Measurements from ENCODE around the gene MED9.

The MED9 gene

DNA sequence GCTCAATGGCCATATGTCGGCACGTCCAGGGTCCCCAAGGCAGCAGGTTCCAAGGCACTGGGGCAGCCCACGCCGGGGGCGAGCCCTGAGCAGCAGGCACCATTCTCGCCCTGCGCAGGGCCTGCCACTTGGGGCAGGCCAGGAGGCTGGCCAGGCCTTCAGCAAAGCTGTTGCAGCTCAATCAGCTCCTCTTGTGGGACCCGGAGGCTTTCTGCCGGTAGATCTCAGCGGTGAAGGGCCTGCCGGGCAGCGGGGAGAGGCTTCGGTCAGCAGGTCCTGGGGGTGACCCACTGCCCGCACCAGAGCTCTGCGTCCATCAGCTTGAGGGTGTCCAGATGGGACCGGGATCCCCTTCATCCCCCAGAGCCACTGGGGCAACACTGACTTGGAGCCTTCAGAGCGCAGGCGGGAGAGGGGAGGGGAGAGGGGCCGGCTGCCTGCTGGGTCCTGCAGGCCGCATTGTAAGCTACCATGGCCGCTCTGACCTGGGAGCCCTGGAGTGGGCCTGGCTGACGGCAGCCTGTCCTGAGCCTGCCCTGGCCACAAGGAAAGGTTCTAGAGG is 28.9 kb downstream of the MED9 start:
- Histone ChIP-seq H3K4me1 (ENCODE audit: insufficient read depth, low read length, poor library complexity, severe bottlenecking) (peaks cover 7% of the 10 kb centered on the region), H3F3A (ENCODE audit: low read depth) (no peaks in the 10 kb centered on the region), H3K9me3 (ENCODE audit: insufficient read depth, low read depth, low read length) (no peaks in the 10 kb centered on the region), H2AFZ (ENCODE audit: low read length) (no peak overlapping the region), H3K27me3 (ENCODE audit: insufficient read depth, low read length, poor library complexity, severe bottlenecking) (no peaks in the 10 kb centered on the region), H4K20me1 (ENCODE audit: insufficient read depth, low read length, poor library complexity, severe bottlenecking) (no peaks in the 10 kb centered on the region), H3K9me2 (replicated peaks; ENCODE audit: low read depth, low read length) (no peaks in the 10 kb centered on the region), H3K4me2 (ENCODE audit: low read depth, low read length, poor library complexity, severe bottlenecking) (no peak overlapping the region), H3K36me3 (ENCODE audit: insufficient read depth, low read length) (no peaks in the 10 kb centered on the region), H3K4me3 (ENCODE audit: low read length, poor library complexity, severe bottlenecking) (no peak overlapping the region), H3K9ac (ENCODE audit: low read depth, low read length, poor library complexity, severe bottlenecking) (no peak overlapping the region), H3K79me2 (ENCODE audit: insufficient read depth, low read length) (no peaks in the 10 kb centered on the region)
- TF ChIP-seq EZH2phosphoT487 (IDR thresholded peaks at IDR 0.05; ENCODE audit: borderline replicate concordance) = no peak
- TF ChIP-seq, protein P1, sequence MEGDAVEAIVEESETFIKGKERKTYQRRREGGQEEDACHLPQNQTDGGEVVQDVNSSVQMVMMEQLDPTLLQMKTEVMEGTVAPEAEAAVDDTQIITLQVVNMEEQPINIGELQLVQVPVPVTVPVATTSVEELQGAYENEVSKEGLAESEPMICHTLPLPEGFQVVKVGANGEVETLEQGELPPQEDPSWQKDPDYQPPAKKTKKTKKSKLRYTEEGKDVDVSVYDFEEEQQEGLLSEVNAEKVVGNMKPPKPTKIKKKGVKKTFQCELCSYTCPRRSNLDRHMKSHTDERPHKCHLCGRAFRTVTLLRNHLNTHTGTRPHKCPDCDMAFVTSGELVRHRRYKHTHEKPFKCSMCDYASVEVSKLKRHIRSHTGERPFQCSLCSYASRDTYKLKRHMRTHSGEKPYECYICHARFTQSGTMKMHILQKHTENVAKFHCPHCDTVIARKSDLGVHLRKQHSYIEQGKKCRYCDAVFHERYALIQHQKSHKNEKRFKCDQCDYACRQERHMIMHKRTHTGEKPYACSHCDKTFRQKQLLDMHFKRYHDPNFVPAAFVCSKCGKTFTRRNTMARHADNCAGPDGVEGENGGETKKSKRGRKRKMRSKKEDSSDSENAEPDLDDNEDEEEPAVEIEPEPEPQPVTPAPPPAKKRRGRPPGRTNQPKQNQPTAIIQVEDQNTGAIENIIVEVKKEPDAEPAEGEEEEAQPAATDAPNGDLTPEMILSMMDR (conservative IDR thresholded peaks at IDR 0.05; ENCODE audit: low read length) = no peak

DNA sequence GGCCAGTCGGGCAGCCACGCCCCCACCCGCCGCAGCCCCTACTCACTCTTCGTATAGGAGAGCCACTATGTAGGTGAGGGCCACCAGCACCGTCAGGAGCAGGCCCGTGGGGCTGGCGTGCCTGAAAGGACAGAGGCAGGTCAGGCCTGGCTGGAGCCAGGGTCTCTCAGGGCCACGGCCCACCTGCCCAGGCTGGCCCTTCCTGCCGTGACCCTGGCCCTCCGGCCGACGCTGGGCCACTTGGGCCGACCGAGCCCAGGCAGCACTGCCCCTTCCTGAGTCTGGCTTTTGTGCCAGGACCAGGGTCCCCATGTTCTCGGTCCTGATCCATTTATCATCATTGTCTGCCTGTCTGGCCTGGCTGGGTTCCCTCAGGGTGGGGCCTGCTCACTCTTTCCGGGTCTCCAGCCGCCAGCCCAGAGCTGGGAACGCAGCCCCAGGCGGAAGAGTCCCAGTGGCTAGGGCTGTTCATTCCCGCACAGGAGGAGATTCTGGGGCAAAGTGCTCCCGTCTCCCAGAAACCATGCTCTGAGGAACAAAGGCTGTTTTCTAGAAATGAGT is 29.5 kb downstream of the MED9 start:
- Histone ChIP-seq H3K9me3 (ENCODE audit: insufficient read depth, low read depth, low read length) (no peaks in the 10 kb centered on the region), H2AFZ (ENCODE audit: low read length) (no peak overlapping the region), H3K9me2 (replicated peaks; ENCODE audit: low read depth, low read length) (no peaks in the 10 kb centered on the region), H3K36me3 (ENCODE audit: insufficient read depth, low read length) (no peaks in the 10 kb centered on the region), H3F3A (ENCODE audit: low read depth) (no peaks in the 10 kb centered on the region), H3K79me2 (ENCODE audit: insufficient read depth, low read length) (no peaks in the 10 kb centered on the region), H3K9ac (ENCODE audit: low read depth, low read length, poor library complexity, severe bottlenecking) (no peak overlapping the region), H4K20me1 (ENCODE audit: insufficient read depth, low read length, poor library complexity, severe bottlenecking) (no peaks in the 10 kb centered on the region), H3K4me1 (ENCODE audit: insufficient read depth, low read length, poor library complexity, severe bottlenecking) (peaks cover 13% of the 10 kb centered on the region), H3K4me2 (ENCODE audit: low read depth, low read length, poor library complexity, severe bottlenecking) (no peak overlapping the region), H3K4me3 (ENCODE audit: low read length, poor library complexity, severe bottlenecking) (no peak overlapping the region), H3K27me3 (ENCODE audit: insufficient read depth, low read length, poor library complexity, severe bottlenecking) (no peaks in the 10 kb centered on the region)
- TF ChIP-seq, protein P1 (conservative IDR thresholded peaks at IDR 0.05; ENCODE audit: low read length) = no peak
- no peak for TF ChIP-seq EZH2phosphoT487 (IDR thresholded peaks at IDR 0.05; ENCODE audit: borderline replicate concordance)

DNA sequence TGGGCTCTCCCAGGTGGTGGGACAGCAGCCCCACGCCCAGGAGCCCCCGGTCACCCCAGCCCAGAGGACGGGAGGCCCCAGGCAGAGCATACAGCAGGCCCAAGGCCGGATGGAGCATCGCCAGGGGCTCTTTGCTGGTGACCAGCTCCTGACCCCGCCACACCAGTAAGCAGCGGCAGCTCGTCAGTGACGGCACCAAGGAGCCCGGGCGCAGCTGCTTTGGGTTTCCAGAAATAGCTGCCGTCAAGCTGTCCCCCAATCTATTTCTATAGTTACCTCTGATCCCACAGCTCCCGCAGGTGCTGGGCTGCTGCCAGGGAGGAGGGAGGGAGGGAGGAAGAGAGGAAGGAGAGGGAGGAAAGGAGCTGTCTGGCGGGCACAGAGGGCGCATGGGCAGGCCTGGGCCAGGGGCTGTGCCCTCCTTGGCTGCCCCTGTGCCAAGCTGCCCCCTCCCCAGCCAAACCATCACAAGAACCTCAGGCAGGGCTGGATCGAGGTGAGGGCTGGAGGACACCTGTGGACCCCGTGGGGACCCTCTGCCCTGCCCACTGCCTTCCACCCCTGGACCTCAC is 30.2 kb downstream of the MED9 start:
- no peak for TF ChIP-seq EZH2phosphoT487 (IDR thresholded peaks at IDR 0.05; ENCODE audit: borderline replicate concordance)
- TF ChIP-seq, protein P1 (conservative IDR thresholded peaks at IDR 0.05; ENCODE audit: low read length) = no peak
- no peak overlapping the region for H3K9ac ChIP-seq (ENCODE audit: low read depth, low read length, poor library complexity, severe bottlenecking)

More for the DNA sequence above, 30.2 kb downstream of the MED9 start:
- Histone ChIP-seq H2AFZ (ENCODE audit: low read length) (no peak overlapping the region), H3K4me1 (ENCODE audit: insufficient read depth, low read length, poor library complexity, severe bottlenecking) (peaks cover 15% of the 10 kb centered on the region), H3K9me2 (replicated peaks; ENCODE audit: low read depth, low read length) (no peaks in the 10 kb centered on the region), H3K9me3 (ENCODE audit: insufficient read depth, low read depth, low read length) (no peaks in the 10 kb centered on the region), H3K27me3 (ENCODE audit: insufficient read depth, low read length, poor library complexity, severe bottlenecking) (no peaks in the 10 kb centered on the region), H3K4me3 (ENCODE audit: low read length, poor library complexity, severe bottlenecking) (no peak overlapping the region), H3F3A (ENCODE audit: low read depth) (no peaks in the 10 kb centered on the region), H3K36me3 (ENCODE audit: insufficient read depth, low read length) (no peaks in the 10 kb centered on the region), H3K79me2 (ENCODE audit: insufficient read depth, low read length) (no peaks in the 10 kb centered on the region), H3K4me2 (ENCODE audit: low read depth, low read length, poor library complexity, severe bottlenecking) (no peak overlapping the region), H4K20me1 (ENCODE audit: insufficient read depth, low read length, poor library complexity, severe bottlenecking) (no peaks in the 10 kb centered on the region)
